H1 (cell line): ENCODE data around the gene AIM2. TPM values are rescaled to one million over a fixed set of nuclear protein-coding genes. Genes with fewer than 3 reads are reported as not detected.

Experiments used
- CHD1 ChIP-seq: IDR thresholded peaks from 2 replicates; pipeline ENCODE4 v1.6.1; 2012; ENCODE audit warnings: low read depth, low read length, improper control_type of control experiment
- CTBP2 ChIP-seq: IDR thresholded peaks from 2 replicates; pipeline ENCODE4 v1.7.0; 2011; ENCODE audit warnings: borderline replicate concordance, mild to moderate bottlenecking, moderate library complexity, mixed read lengths, low read length; ENCODE audit not compliant: insufficient read depth, insufficient read length
- JUN ChIP-seq: IDR thresholded peaks from 2 replicates; pipeline ENCODE4 v1.6.1; 2011; ENCODE audit warnings: low read depth, mild to moderate bottlenecking, improper control_type of control experiment, low read length
- polyA plus RNA-seq, 7 experiments: library from polyadenylated mRNA; depleted of rRNA in 3 of 7; stranded (reverse) in 5 of 7; unstranded in 2 of 7; fragments of >200 nt in 5 of 7; fragments of 200-250 nt in 2 of 7; gene quantifications; 1 replicate in 5 of 7; 2 replicates in 1 of 7; 4 replicates in 1 of 7; pipeline versions ENCODE4 v1.2.1 to v1.2.3, GENCODE V29; 2011 to 2013; ENCODE audit warnings: missing spikeins in 2 of 7, mixed read lengths in 2 of 7
- total RNA-seq: library from RNA; stranded (reverse); fragmentation: NEBNext Ultra II Directional; extraction: Animal tissue kit (Norgen Biotek cat#: 25700); gene quantifications from 2 replicates; pipeline ENCODE4 v1.2.1, GENCODE V29; 2021
- TF ChIP-seq, protein P1 (sequence below): fragments of 300-600 bp; sonication (generic); IDR thresholded peaks from 2 replicates; pipeline ENCODE4 v1.7.1; 2012; ENCODE audit warnings: low read length, moderate library complexity, mild to moderate bottlenecking, inconsistent platforms; ENCODE audit not compliant: insufficient replicate concordance
- TF ChIP-seq, protein P2 (sequence below): IDR thresholded peaks from 2 replicates; pipeline ENCODE4 v1.6.1; 2012; ENCODE audit warnings: inconsistent platforms

Gene AIM2
- total and polyA plus RNA-seq, 2 of the 8 experiments (the other 6 are each of a cell fraction or from before 2014, with no cell fraction given) = 0.21 to 2.1 TPM

DNA sequence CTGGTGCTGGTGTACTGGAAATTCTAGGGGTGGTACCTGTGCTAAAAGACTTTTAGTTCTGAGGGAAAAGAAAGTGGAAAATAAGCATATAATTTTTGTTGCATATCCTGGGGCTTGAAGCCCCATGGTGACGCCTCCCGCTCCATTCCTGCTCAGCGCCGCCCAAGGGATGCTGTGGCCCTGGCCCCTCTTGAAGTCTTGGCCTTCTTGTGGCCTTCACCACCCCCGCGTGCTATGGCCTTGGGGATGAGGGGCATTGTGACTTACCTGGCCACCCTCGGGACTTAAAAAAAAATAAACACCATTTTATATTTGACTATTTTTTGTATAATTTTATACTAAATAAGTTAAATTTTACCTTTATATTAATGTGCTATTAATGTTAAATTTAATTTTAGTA is 51.5 kb downstream of the AIM2 start (continued):
- TF ChIP-seq, protein P1, sequence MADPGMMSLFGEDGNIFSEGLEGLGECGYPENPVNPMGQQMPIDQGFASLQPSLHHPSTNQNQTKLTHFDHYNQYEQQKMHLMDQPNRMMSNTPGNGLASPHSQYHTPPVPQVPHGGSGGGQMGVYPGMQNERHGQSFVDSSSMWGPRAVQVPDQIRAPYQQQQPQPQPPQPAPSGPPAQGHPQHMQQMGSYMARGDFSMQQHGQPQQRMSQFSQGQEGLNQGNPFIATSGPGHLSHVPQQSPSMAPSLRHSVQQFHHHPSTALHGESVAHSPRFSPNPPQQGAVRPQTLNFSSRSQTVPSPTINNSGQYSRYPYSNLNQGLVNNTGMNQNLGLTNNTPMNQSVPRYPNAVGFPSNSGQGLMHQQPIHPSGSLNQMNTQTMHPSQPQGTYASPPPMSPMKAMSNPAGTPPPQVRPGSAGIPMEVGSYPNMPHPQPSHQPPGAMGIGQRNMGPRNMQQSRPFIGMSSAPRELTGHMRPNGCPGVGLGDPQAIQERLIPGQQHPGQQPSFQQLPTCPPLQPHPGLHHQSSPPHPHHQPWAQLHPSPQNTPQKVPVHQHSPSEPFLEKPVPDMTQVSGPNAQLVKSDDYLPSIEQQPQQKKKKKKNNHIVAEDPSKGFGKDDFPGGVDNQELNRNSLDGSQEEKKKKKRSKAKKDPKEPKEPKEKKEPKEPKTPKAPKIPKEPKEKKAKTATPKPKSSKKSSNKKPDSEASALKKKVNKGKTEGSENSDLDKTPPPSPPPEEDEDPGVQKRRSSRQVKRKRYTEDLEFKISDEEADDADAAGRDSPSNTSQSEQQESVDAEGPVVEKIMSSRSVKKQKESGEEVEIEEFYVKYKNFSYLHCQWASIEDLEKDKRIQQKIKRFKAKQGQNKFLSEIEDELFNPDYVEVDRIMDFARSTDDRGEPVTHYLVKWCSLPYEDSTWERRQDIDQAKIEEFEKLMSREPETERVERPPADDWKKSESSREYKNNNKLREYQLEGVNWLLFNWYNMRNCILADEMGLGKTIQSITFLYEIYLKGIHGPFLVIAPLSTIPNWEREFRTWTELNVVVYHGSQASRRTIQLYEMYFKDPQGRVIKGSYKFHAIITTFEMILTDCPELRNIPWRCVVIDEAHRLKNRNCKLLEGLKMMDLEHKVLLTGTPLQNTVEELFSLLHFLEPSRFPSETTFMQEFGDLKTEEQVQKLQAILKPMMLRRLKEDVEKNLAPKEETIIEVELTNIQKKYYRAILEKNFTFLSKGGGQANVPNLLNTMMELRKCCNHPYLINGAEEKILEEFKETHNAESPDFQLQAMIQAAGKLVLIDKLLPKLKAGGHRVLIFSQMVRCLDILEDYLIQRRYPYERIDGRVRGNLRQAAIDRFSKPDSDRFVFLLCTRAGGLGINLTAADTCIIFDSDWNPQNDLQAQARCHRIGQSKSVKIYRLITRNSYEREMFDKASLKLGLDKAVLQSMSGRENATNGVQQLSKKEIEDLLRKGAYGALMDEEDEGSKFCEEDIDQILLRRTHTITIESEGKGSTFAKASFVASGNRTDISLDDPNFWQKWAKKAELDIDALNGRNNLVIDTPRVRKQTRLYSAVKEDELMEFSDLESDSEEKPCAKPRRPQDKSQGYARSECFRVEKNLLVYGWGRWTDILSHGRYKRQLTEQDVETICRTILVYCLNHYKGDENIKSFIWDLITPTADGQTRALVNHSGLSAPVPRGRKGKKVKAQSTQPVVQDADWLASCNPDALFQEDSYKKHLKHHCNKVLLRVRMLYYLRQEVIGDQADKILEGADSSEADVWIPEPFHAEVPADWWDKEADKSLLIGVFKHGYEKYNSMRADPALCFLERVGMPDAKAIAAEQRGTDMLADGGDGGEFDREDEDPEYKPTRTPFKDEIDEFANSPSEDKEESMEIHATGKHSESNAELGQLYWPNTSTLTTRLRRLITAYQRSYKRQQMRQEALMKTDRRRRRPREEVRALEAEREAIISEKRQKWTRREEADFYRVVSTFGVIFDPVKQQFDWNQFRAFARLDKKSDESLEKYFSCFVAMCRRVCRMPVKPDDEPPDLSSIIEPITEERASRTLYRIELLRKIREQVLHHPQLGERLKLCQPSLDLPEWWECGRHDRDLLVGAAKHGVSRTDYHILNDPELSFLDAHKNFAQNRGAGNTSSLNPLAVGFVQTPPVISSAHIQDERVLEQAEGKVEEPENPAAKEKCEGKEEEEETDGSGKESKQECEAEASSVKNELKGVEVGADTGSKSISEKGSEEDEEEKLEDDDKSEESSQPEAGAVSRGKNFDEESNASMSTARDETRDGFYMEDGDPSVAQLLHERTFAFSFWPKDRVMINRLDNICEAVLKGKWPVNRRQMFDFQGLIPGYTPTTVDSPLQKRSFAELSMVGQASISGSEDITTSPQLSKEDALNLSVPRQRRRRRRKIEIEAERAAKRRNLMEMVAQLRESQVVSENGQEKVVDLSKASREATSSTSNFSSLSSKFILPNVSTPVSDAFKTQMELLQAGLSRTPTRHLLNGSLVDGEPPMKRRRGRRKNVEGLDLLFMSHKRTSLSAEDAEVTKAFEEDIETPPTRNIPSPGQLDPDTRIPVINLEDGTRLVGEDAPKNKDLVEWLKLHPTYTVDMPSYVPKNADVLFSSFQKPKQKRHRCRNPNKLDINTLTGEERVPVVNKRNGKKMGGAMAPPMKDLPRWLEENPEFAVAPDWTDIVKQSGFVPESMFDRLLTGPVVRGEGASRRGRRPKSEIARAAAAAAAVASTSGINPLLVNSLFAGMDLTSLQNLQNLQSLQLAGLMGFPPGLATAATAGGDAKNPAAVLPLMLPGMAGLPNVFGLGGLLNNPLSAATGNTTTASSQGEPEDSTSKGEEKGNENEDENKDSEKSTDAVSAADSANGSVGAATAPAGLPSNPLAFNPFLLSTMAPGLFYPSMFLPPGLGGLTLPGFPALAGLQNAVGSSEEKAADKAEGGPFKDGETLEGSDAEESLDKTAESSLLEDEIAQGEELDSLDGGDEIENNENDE = no peak
- TF ChIP-seq, protein P2, sequence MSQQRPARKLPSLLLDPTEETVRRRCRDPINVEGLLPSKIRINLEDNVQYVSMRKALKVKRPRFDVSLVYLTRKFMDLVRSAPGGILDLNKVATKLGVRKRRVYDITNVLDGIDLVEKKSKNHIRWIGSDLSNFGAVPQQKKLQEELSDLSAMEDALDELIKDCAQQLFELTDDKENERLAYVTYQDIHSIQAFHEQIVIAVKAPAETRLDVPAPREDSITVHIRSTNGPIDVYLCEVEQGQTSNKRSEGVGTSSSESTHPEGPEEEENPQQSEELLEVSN = no peak
- TF ChIP-seq CTBP2 (no peak), JUN (no peak), CHD1 (no peak)
